ENCODE results near the gene JARID2.
"Not testable (repeated sequence)": the region's sequence is repeated elsewhere in the genome, so short reads cannot be mapped to it uniquely, and the experiment has no call there.

The JARID2 gene

DNA sequence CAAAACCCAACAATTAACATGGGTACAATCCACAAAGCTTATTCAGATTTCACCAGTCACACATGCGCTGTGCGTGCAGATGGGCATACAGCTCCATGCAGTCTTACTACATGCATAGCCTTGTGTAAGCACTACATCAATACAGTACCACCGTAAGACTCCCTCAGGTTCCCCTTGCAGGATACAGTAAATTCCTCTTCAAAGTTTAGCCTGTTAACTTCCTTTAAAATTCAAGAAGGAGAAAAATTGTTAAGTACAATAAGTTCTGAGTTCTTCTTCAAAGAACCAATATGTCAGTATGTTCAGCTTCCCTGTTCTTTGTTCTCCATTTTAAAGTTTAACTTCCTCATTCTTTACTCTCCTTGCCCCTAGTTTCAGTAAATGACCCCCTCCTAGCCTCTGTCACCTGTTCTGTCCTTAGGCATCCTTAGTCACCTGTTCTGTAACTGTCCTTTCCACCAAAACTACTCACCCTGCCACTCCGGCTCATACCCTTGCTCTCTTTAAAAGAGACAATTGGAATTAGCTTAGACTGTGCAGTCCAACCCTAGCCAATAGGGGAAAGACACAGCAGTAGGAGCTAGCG lies 297.6 kb downstream of the JARID2 start:
- not testable (repeated sequence) for DNase-seq (ENCODE audit: low read depth)

DNA sequence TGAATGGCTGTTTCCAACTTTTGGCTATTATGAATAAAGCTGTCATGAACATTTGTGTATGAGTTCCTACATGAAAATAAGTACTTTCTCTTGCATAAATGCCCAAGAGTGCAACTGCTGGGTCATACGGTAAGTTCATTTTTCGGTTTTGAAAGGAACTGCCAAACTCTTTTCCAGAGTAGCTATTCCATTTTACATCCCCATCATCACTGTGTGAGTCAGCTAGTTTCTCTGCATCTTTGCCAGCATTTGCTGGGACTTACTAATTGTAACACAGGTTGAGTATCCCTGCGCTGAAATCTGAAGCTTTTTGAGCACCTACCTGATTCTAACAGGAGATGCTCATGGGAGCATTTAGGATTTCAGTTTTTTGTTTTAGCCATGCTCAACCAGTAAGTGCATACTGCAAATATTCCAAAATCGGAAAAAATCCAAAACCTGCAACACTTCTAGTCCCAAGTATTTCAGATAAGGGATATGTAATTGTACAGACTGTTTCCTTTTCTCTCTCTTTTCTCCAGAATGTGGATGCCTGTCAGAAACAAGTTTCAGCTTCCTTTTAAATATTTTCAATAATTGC lies 298.5 kb downstream of the JARID2 start:
- no peak for DNase-seq (ENCODE audit: low read depth)

- no peak for DNase-seq (ENCODE audit: low read depth)
Observed at GRCh38 chr6:15546591-15546990, 300.7 kb downstream of the JARID2 start.

DNA sequence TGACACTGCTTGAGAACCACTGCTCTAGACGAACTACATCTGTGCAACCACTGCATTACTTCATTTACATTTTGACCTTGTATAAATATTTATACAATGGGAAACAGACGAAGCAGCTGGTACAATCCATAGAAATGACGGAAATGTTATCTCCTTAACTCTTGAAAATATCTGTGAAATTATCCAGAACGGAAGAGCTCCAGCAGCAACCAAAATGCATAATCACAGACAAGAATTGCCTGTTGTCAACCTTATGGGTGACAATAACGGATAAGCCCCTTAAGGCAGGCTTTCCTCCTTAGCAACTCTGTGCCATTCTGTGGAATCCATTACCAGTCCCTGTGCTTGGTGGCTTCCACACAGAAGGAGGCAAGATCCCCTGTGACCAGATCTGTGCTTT lies 301.5 kb downstream of the JARID2 start:
- no peak for DNase-seq (ENCODE audit: low read depth)

GRCh38 chr6:15549371-15549770 lies 303.5 kb downstream of the JARID2 start:
- DNase-seq (ENCODE audit: low read depth), result no peak

- DNase-seq (ENCODE audit: low read depth), result no peak
Observed at GRCh38 chr6:15550546-15551123, 304.8 kb downstream of the JARID2 start.

GRCh38 chr6:15551262-15551661 lies 305.4 kb downstream of the JARID2 start:
- DNase-seq (ENCODE audit: low read depth), result no peak

GRCh38 chr6:15551798-15552197 lies 305.9 kb downstream of the JARID2 start:
- no peak for DNase-seq (ENCODE audit: low read depth)

GRCh38 chr6:15553031-15553430 lies 307.2 kb downstream of the JARID2 start:
- DNase-seq (ENCODE audit: low read depth), result no peak

DNA sequence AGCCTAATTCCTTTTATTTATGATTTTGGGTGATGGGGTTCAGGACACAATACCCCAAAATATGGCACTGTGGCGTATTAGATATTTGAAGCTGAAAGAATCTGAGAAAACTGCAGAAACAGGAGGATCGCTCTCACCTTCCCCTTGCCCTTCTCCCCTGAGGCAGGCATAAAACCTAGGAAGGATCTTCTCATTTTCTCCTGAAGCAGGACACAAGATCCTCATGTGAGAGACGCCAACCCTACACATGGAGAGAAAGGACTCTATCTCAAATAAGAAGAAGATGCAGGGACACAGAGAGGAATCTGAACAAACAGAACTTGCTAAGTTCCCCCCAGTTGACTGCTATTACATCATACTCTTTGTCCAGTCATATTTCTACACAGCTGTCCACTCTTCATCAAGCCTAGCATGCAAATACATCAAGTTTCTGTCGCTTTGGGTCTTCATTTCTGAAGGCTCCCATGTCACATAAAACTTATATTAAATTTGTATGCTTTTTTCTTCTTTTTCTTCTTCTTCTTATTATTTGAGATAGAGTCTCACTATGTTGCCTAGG lies 307.9 kb downstream of the JARID2 start:
- no peak for DNase-seq (ENCODE audit: low read depth)

DNA sequence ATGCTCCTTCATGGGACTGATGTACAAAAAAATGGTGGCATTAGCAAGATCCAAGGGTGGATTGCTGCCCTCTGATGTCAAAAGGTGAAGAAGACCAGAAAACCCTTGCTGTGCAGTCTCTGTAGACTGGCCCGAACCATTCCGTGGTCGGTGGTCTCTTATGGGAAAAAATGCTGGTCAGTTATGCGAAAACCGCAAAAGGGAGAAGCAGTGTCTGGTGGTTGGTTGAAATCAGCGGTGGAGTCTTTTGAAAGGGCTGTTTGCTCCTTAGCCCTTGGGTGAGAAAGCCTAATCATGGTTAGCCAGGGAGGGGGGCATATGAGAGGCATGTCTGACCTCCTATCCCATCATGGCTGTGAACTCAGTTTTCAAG lies 308.8 kb downstream of the JARID2 start:
- no peak for DNase-seq (ENCODE audit: low read depth)

DNA sequence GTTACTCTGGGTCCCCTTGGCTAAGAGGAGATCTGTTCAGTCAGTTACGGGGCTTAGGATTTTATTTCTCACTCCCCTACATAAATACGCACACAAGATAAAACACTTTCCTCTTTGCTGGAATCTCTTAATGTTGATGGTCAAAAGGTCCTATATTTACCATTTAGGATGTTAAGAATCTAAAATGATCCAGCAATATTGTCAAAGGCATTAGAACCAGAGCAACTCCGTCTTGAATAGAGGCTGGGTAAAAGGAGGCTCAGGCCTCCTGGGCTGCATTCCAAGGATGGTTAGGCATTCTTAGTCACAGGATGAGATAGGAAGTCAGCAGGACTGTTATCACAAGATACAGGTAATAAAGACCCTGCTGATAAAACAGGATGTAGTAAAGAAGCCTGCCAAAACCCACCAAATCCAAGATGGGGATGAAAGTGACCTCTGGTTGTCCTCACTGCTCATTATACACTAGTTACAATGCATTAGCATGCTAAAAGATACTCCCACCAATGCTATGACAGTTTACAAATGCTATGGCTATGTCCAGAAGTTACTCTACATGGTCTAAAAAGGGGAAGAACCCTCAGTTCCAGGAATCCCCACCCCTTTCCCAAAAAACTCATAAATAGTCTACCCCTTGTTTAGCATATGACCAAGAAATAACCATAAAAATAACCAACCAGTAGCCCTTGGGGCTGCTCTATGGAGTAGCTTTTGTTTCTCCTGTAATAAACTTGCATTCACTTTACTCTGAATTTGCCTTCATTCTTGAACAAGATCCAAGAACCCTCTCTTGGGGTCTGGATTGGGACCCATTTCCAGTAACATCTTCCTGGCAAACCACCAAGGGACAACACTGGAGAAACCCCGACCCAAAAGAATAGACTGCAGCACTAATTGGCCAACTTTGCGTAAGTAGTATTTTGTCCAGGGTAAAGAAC lies 309.5 kb downstream of the JARID2 start:
- DNase-seq (ENCODE audit: low read depth), result no peak

GRCh38 chr6:15556711-15557110 lies 310.8 kb downstream of the JARID2 start:
- DNase-seq (ENCODE audit: low read depth), result no peak

DNA sequence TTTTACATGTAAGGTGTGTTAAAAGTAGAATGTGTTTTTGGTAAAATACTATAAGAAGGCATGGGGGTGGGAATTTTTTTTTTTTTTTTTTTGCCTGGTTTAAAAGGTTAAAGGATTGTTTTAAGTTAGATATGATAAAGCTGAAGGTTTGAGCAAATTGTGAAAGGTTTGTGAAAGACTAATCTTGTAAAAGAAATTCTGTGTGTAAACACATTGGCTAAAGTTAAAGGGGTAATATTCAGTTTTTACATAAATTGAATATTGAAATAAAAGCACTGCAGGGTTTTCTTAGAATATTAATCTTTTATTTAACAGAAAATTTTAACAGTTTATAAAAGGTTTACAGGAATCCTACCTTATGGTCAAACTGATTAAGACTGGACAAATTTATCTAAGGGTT lies 311.3 kb downstream of the JARID2 start:
- DNase-seq (ENCODE audit: low read depth), result no peak

DNA sequence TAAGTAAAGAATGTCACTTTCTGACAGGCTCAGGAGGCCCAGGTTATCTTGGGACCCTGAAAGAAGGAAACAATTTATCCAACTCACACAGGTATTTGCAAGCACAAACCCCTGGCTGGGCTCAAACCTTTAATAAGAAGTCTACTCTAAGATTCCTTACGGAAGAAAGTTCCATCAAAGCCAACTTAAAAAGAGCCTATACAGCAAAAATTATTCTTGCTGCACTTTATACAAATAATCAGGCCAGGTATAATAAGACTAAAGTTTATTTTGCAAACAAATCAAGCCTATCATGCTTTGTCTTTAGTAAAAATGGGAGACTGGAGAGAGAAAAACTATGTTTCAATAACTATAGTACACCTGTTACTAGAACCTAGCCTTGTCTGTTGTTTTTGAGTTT lies 314.8 kb downstream of the JARID2 start:
- DNase-seq (ENCODE audit: low read depth), result no peak

- DNase-seq (ENCODE audit: low read depth), result no peak
Observed at GRCh38 chr6:15561447-15562199, 315.8 kb downstream of the JARID2 start.

DNA sequence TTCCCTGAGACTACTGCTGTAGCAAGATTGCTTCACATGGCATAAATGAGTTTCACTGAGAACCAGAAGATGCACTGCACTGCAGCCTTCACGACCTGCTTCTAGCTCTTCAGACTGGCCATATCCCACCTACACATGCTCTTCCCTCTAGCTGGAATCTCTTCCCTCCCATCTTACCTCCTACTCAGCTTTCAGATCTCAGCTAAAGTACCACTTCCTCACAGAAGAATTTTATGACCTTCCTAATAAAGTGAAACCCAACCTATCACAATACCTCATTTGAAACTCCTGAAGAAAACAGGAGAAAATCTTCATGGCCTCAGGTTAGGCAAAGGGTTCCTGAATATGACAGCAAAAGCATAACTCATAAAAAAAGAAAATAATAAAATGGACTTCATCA lies 317.1 kb downstream of the JARID2 start:
- DNase-seq (ENCODE audit: low read depth), result no peak

DNA sequence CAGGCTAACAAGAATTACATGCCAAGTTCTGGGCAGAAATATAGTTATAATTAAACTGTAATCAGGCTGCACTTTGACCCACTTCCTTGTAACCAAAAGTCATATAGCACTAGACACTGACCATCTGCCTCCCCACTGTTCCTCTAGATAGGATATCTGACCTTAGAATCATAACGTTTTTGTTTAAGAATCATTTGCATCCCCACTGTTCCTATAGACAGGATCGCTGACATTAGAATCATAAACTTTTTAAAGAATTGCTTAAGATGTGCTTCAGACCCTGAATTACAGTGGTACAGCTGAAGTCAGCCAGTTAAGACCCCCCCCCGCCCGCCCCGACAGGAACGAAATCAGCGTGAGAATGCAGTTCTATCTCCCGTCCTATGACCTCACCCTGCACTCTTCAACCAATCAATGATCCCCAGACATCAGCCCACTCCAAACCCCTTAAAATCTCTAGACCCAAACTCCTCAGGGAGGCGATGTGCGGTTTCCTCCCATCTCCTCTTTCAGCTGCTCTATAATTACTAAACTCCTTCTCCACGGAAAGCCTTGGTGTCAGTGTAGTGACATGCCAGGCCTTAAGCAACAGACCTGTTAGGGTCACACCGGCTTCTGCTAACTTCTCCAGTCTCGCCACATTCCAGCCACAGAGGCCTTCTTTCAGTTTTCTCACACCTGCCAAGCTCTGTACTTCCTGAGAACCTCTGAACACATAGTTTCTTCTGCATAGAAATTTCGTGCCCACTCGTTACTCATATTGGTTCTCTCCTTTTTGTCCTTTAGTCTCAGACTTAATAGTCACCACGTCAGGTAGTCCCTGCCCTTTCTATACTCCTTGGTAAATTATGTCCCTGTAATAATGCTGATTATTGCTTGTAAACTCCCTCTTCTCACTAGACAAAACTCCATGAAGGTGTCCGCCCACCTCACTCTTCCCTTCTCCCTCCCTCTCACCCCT lies 323.4 kb downstream of the JARID2 start:
- DNase-seq (ENCODE audit: low read depth), result no peak

- no peak for DNase-seq (ENCODE audit: low read depth)
Observed at GRCh38 chr6:15570171-15570570, 324.3 kb downstream of the JARID2 start.
